GM15510 (cell line): Measurements from ENCODE around the gene VIPR1.

Experiments
- POLR2A ChIP-seq: IDR thresholded peaks from 3 replicates; pipeline ENCODE4 v1.6.1; 2011; ENCODE audit warnings: borderline replicate concordance; ENCODE audit not compliant: insufficient read length; ENCODE audit errors: extremely low read depth

The VIPR1 gene

GRCh38 chr3:42489116-42489936 is 13.1 kb upstream of the VIPR1 start:
- TF ChIP-seq POLR2A: no peak

GRCh38 chr3:42489937-42490227 is 12.6 kb upstream of the VIPR1 start:
- TF ChIP-seq POLR2A: no peak

- no peak for TF ChIP-seq POLR2A
Measured at GRCh38 chr3:42490243-42490642, 12.2 kb upstream of the VIPR1 start.

- TF ChIP-seq POLR2A: no peak
Measured at GRCh38 chr3:42491881-42492507, 10.4 kb upstream of the VIPR1 start.

GRCh38 chr3:42492508-42493080 is 9.8 kb upstream of the VIPR1 start:
- TF ChIP-seq POLR2A: no peak

GRCh38 chr3:42493126-42493797 is 9.2 kb upstream of the VIPR1 start:
- TF ChIP-seq POLR2A: no peak

GRCh38 chr3:42493798-42494151 is 8.7 kb upstream of the VIPR1 start:
- no peak for TF ChIP-seq POLR2A

- no peak for TF ChIP-seq POLR2A
Measured at GRCh38 chr3:42495393-42495792, 7.0 kb upstream of the VIPR1 start.

GRCh38 chr3:42497009-42497731 is 5.3 kb upstream of the VIPR1 start:
- TF ChIP-seq POLR2A: no peak

- no peak for TF ChIP-seq POLR2A
Measured at GRCh38 chr3:42498034-42498433, 4.4 kb upstream of the VIPR1 start.

GRCh38 chr3:42498791-42499477 is 3.5 kb upstream of the VIPR1 start:
- TF ChIP-seq POLR2A: no peak

- no peak for TF ChIP-seq POLR2A
Measured at GRCh38 chr3:42499478-42499871, 3.0 kb upstream of the VIPR1 start.

GRCh38 chr3:42500091-42500490 is 2.4 kb upstream of the VIPR1 start:
- no peak for TF ChIP-seq POLR2A

- no peak for TF ChIP-seq POLR2A
Measured at GRCh38 chr3:42500909-42501308, 1.5 kb upstream of the VIPR1 start.
